ENCODE results near the gene AFDN. TPM values are rescaled to one million over a fixed set of nuclear protein-coding genes. Genes with fewer than 3 reads are reported as not detected.

The AFDN gene
- total RNA-seq, 2 donors from 2014 or later = 214 to 239 TPM

DNA sequence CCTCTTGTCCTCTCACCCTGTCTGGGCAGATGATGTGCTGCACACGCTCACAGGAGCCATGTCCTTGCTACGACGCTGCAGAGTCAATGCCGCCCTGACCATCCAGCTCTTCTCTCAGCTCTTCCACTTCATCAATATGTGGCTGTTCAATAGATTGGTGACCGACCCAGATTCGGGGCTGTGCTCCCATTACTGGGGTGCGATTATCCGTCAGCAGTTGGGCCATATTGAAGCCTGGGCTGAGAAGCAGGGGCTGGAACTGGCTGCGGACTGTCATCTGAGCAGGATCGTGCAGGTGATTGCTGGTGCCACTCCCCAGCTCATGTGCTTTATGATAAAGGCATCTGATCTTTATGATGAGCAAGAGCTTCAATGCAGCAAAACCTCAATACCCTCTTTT, 88.4 kb downstream of the AFDN start:
- Histone ChIP-seq H3K9me3 (ENCODE audit: control insufficient read depth, low read length) (no peaks in the 10 kb centered on the region), H3K27ac (ENCODE audit: low read depth, low read length) (no peak overlapping the region), H3K27me3 (ENCODE audit: control insufficient read depth, insufficient read depth, low read length, poor library complexity, severe bottlenecking) (no peaks in the 10 kb centered on the region), H3K9ac (ENCODE audit: extremely low read depth, low read length, poor library complexity, severe bottlenecking) (no peak overlapping the region), H3K4me3 (ENCODE audit: low read length) (no peak overlapping the region), H3K36me3 (ENCODE audit: control insufficient read depth, insufficient read depth, low read length) (peaks cover 99% of the 10 kb centered on the region), H3K4me1 (ENCODE audit: control insufficient read depth, insufficient read depth, low read length) (no peaks in the 10 kb centered on the region)
- DNase-seq = no peak
- no peak overlapping the region for H3K4me3 Mint-ChIP-seq
- no peaks in the 10 kb centered on the region for H3K4me1 Mint-ChIP-seq
- TF ChIP-seq, protein P1, sequence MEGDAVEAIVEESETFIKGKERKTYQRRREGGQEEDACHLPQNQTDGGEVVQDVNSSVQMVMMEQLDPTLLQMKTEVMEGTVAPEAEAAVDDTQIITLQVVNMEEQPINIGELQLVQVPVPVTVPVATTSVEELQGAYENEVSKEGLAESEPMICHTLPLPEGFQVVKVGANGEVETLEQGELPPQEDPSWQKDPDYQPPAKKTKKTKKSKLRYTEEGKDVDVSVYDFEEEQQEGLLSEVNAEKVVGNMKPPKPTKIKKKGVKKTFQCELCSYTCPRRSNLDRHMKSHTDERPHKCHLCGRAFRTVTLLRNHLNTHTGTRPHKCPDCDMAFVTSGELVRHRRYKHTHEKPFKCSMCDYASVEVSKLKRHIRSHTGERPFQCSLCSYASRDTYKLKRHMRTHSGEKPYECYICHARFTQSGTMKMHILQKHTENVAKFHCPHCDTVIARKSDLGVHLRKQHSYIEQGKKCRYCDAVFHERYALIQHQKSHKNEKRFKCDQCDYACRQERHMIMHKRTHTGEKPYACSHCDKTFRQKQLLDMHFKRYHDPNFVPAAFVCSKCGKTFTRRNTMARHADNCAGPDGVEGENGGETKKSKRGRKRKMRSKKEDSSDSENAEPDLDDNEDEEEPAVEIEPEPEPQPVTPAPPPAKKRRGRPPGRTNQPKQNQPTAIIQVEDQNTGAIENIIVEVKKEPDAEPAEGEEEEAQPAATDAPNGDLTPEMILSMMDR (conservative IDR thresholded peaks at IDR 0.05) = no peak
- WGBS, 2 experiments (ENCODE audit: insufficient coverage in 1 of 2, insufficient read length in 1 of 2) = 96% methylated on average over 10 of the region's 10 CpGs
- peaks cover 64% of the 10 kb centered on the region for H3K36me3 Mint-ChIP-seq (ENCODE audit: low read depth)
- no peaks in the 10 kb centered on the region for H3K27me3 Mint-ChIP-seq (ENCODE audit: insufficient read depth)
- no peaks in the 10 kb centered on the region for H3K9me3 Mint-ChIP-seq
- H3K27ac Mint-ChIP-seq = no peak overlapping the region

DNA sequence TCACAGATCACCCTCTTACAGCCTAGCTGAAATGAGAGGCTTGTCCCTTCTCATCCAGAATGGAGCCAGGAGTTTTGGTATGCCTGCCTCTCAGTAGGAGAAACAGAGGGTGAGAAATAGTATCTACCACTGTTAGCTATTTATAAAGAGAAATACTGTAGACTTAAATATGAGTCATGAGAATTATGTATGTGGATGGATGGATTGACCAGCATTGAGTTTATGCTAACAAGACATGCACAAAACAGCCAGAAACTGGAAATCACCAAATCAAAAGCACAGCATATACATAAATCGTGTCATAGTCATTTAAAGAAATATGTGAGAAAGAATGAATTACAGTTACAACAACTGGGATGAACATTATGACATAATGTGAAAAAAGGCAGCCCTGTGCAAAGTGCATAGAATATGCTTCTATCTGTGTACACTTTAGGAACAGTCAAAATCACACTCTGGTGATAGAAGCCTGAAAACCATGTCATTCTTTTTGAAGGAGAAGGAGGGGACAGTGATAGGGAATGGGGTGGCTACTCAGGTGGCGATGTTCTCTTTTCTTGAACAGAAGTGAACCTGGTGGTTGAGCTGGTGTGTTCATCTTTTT, 90.9 kb downstream of the AFDN start:
- Mint-ChIP-seq H3K36me3 (ENCODE audit: low read depth) (peaks cover 67% of the 10 kb centered on the region), H3K9me3 (no peaks in the 10 kb centered on the region), H3K4me1 (no peaks in the 10 kb centered on the region), H3K27ac (no peak overlapping the region), H3K4me3 (no peak overlapping the region), H3K27me3 (ENCODE audit: insufficient read depth) (no peaks in the 10 kb centered on the region)
- H3K27me3 ChIP-seq (ENCODE audit: control insufficient read depth, insufficient read depth, low read length, poor library complexity, severe bottlenecking) = no peaks in the 10 kb centered on the region
- TF ChIP-seq, protein P1 (conservative IDR thresholded peaks at IDR 0.05) = no peak
- no peak overlapping the region for H3K9ac ChIP-seq (ENCODE audit: extremely low read depth, low read length, poor library complexity, severe bottlenecking)
- WGBS, 2 experiments (ENCODE audit: insufficient coverage in 1 of 2, insufficient read length in 1 of 2) = 91 to 100% methylated on average over 1 to 2 of the region's 2 CpGs
- no peaks in the 10 kb centered on the region for H3K9me3 ChIP-seq (ENCODE audit: control insufficient read depth, low read length)
- no peak overlapping the region for H3K4me3 ChIP-seq (ENCODE audit: low read length)
- no peak for DNase-seq
- H3K36me3 ChIP-seq (ENCODE audit: control insufficient read depth, insufficient read depth, low read length) = peaks cover 99% of the 10 kb centered on the region
- no peaks in the 10 kb centered on the region for H3K4me1 ChIP-seq (ENCODE audit: control insufficient read depth, insufficient read depth, low read length)
- no peak overlapping the region for H3K27ac ChIP-seq (ENCODE audit: low read depth, low read length)

DNA sequence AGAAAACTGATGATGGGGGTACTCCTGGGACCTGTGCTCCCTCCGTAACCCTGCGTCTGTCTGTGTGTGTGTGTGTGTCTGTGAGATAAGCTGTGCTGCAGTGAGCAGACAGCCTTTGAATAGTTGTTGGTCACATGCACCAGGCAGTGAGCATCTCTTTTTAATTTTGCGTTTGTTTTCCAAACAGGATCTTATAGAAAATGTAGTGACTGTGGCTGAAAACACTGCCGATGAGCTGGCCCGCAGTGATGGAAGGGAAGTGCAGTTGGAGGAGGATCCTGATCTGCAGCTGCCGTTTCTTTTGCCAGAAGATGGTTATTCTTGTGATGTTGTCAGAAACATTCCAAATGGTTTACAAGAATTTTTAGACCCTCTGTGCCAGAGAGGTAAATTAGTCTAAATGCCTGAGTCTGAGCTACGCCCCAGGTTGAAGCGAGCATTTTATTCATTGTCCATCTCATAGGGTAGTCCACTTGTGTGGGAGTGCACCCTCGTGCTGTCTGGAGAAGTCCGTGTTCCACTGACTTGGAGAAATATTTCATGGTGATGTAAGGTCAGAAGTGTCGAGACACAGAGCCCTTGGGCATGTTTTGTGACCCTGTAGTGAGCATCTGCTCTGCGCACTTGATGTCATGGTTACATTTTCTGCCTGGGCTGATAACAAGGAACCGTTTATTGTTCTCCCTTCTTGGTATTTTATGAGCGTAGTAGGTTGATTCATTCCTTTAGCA, 92.0 kb downstream of the AFDN start:
- H3K36me3 ChIP-seq (ENCODE audit: control insufficient read depth, insufficient read depth, low read length) = peaks cover 99% of the 10 kb centered on the region
- Mint-ChIP-seq H3K9me3 (no peaks in the 10 kb centered on the region), H3K4me1 (no peaks in the 10 kb centered on the region), H3K27me3 (ENCODE audit: insufficient read depth) (no peaks in the 10 kb centered on the region), H3K27ac (no peak overlapping the region), H3K36me3 (ENCODE audit: low read depth) (peaks cover 63% of the 10 kb centered on the region), H3K4me3 (no peak overlapping the region)
- DNase-seq = no peak
- WGBS, 2 experiments (ENCODE audit: insufficient coverage in 1 of 2, insufficient read length in 1 of 2) = 93 to 99% methylated on average over 11 to 14 of the region's 14 CpGs
- H3K9me3 ChIP-seq (ENCODE audit: control insufficient read depth, low read length) = no peaks in the 10 kb centered on the region
- no peaks in the 10 kb centered on the region for H3K27me3 ChIP-seq (ENCODE audit: control insufficient read depth, insufficient read depth, low read length, poor library complexity, severe bottlenecking)
- no peak overlapping the region for H3K4me3 ChIP-seq (ENCODE audit: low read length)
- TF ChIP-seq, protein P1 (conservative IDR thresholded peaks at IDR 0.05) = no peak
- H3K27ac ChIP-seq (ENCODE audit: low read depth, low read length) = no peak overlapping the region
- H3K9ac ChIP-seq (ENCODE audit: extremely low read depth, low read length, poor library complexity, severe bottlenecking) = no peak overlapping the region
- H3K4me1 ChIP-seq (ENCODE audit: control insufficient read depth, insufficient read depth, low read length) = no peaks in the 10 kb centered on the region

Measured in endodermal cell (in vitro differentiated cells).